ENCODE data around the gene CCL13.
"Not testable (repeated sequence)": the region's sequence is repeated elsewhere in the genome, so short reads cannot be mapped to it uniquely, and the experiment has no call there.

Gene CCL13

GRCh38 chr17:34356194-34356593, at the start of gene CCL13:
Gene CCL13, plus strand, starts transcription at chr17:34356480. Its CDS starts 47 bp downstream, at chr17:34356527.
- DNase-seq (ENCODE audit: low read depth), result no peak

GRCh38 chr17:34307110-34307509, 49.2 kb upstream of the CCL13 start:
- no peak for DNase-seq (ENCODE audit: low read depth)

GRCh38 chr17:34308371-34308770, 47.9 kb upstream of the CCL13 start:
- no peak for DNase-seq (ENCODE audit: low read depth)

GRCh38 chr17:34311291-34311690, 45.0 kb upstream of the CCL13 start:
- no peak for DNase-seq (ENCODE audit: low read depth)

GRCh38 chr17:34312080-34312479, 44.2 kb upstream of the CCL13 start:
- no peak for DNase-seq (ENCODE audit: low read depth)

GRCh38 chr17:34313164-34313563, 43.1 kb upstream of the CCL13 start:
- no peak for DNase-seq (ENCODE audit: low read depth)

- no peak for DNase-seq (ENCODE audit: low read depth)
Measured at GRCh38 chr17:34314279-34314678, 42.0 kb upstream of the CCL13 start.

- DNase-seq (ENCODE audit: low read depth), result no peak
Measured at GRCh38 chr17:34318474-34318873, 37.8 kb upstream of the CCL13 start.

- no peak for DNase-seq (ENCODE audit: low read depth)
Measured at GRCh38 chr17:34319039-34319483, 37.2 kb upstream of the CCL13 start, which contains the start of gene CCL8. Gene CCL8, plus strand, starts transcription at chr17:34319435. Its CDS starts 67 bp downstream, at chr17:34319502.

GRCh38 chr17:34321964-34322363, 34.3 kb upstream of the CCL13 start:
- DNase-seq (ENCODE audit: low read depth), result no peak

- not testable (repeated sequence) for DNase-seq (ENCODE audit: low read depth)
Measured at GRCh38 chr17:34327580-34327979, 28.7 kb upstream of the CCL13 start.

GRCh38 chr17:34337701-34338100, 18.6 kb upstream of the CCL13 start:
- DNase-seq (ENCODE audit: low read depth), result no peak

GRCh38 chr17:34339138-34339770, 17.0 kb upstream of the CCL13 start:
- no peak for DNase-seq (ENCODE audit: low read depth)

- no peak for DNase-seq (ENCODE audit: low read depth)
Measured at GRCh38 chr17:34341916-34342315, 14.4 kb upstream of the CCL13 start.

GRCh38 chr17:34347063-34347462, 9.2 kb upstream of the CCL13 start:
- no peak for DNase-seq (ENCODE audit: low read depth)

GRCh38 chr17:34349751-34350150, 6.5 kb upstream of the CCL13 start:
- DNase-seq (ENCODE audit: low read depth), result no peak

GRCh38 chr17:34351096-34351495, 5.2 kb upstream of the CCL13 start:
- no peak for DNase-seq (ENCODE audit: low read depth)

GRCh38 chr17:34352191-34352590, 4.1 kb upstream of the CCL13 start:
- no peak for DNase-seq (ENCODE audit: low read depth)

GRCh38 chr17:34354637-34355036, 1.6 kb upstream of the CCL13 start:
- no peak for DNase-seq (ENCODE audit: low read depth)

- no peak for DNase-seq (ENCODE audit: low read depth)
Measured at GRCh38 chr17:34357398-34357797, 1.1 kb downstream of the CCL13 start.

- no peak for DNase-seq (ENCODE audit: low read depth)
Measured at GRCh38 chr17:34358631-34359030, 2.4 kb downstream of the CCL13 start.

GRCh38 chr17:34360601-34361270, 4.5 kb downstream of the CCL13 start:
- no peak for DNase-seq (ENCODE audit: low read depth)

GRCh38 chr17:34361478-34362061, 5.3 kb downstream of the CCL13 start:
- DNase-seq (ENCODE audit: low read depth), result peak; percentile 41
